ENCODE data around the gene ST3GAL3. TPM values are rescaled to one million over a fixed set of nuclear protein-coding genes. Genes with fewer than 3 reads are reported as not detected.

Gene ST3GAL3
- total RNA-seq, 1 donor from 2014 or later = 14.9 TPM

GRCh38 chr1:43861988-43862735 is 154.8 kb downstream of the ST3GAL3 start:
- peaks cover 6% of the 10 kb centered on the region for H3K4me1 Mint-ChIP-seq (ENCODE audit: unreplicated experiment)
- DNase-seq (ENCODE audit: low spot score) = no peak
- no peaks in the 10 kb centered on the region for H3K36me3 Mint-ChIP-seq (ENCODE audit: low read depth, unreplicated experiment)
- peaks cover 4% of the 10 kb centered on the region for H3K27me3 Mint-ChIP-seq (ENCODE audit: unreplicated experiment)
- no peak overlapping the region for H3K27ac Mint-ChIP-seq (ENCODE audit: unreplicated experiment)
- H3K9me3 Mint-ChIP-seq (ENCODE audit: unreplicated experiment) = no peaks in the 10 kb centered on the region
- TF ChIP-seq CTCF (IDR thresholded peaks at IDR 0.05; ENCODE audit: unreplicated experiment) = no peak
- H3K4me3 Mint-ChIP-seq (ENCODE audit: unreplicated experiment) = no peak overlapping the region

GRCh38 chr1:43864111-43865045 is 157.0 kb downstream of the ST3GAL3 start:
- no peak for TF ChIP-seq CTCF (IDR thresholded peaks at IDR 0.05; ENCODE audit: unreplicated experiment)
- H3K27ac Mint-ChIP-seq (ENCODE audit: unreplicated experiment) = no peak overlapping the region
- H3K4me1 Mint-ChIP-seq (ENCODE audit: unreplicated experiment) = no peaks in the 10 kb centered on the region
- no peaks in the 10 kb centered on the region for H3K36me3 Mint-ChIP-seq (ENCODE audit: low read depth, unreplicated experiment)
- DNase-seq (ENCODE audit: low spot score) = no peak
- H3K9me3 Mint-ChIP-seq (ENCODE audit: unreplicated experiment) = no peaks in the 10 kb centered on the region
- H3K27me3 Mint-ChIP-seq (ENCODE audit: unreplicated experiment) = peaks cover 2% of the 10 kb centered on the region
- no peak overlapping the region for H3K4me3 Mint-ChIP-seq (ENCODE audit: unreplicated experiment)

- no peak for TF ChIP-seq CTCF (IDR thresholded peaks at IDR 0.05; ENCODE audit: unreplicated experiment)
- no peak overlapping the region for H3K27ac Mint-ChIP-seq (ENCODE audit: unreplicated experiment)
- H3K27me3 Mint-ChIP-seq (ENCODE audit: unreplicated experiment) = peaks cover 2% of the 10 kb centered on the region
- H3K9me3 Mint-ChIP-seq (ENCODE audit: unreplicated experiment) = no peaks in the 10 kb centered on the region
- no peak overlapping the region for H3K4me3 Mint-ChIP-seq (ENCODE audit: unreplicated experiment)
- H3K36me3 Mint-ChIP-seq (ENCODE audit: low read depth, unreplicated experiment) = no peaks in the 10 kb centered on the region
- no peak for DNase-seq (ENCODE audit: low spot score)
- no peaks in the 10 kb centered on the region for H3K4me1 Mint-ChIP-seq (ENCODE audit: unreplicated experiment)
These were observed 158.9 kb downstream of the ST3GAL3 start for GRCh38 chr1:43866201-43866600.

GRCh38 chr1:43867976-43868740 is 160.8 kb downstream of the ST3GAL3 start:
- Mint-ChIP-seq H3K27ac (ENCODE audit: unreplicated experiment) (no peak overlapping the region), H3K4me3 (ENCODE audit: unreplicated experiment) (no peak overlapping the region), H3K27me3 (ENCODE audit: unreplicated experiment) (peaks cover 2% of the 10 kb centered on the region)

More at GRCh38 chr1:43867976-43868740, 160.8 kb downstream of the ST3GAL3 start:
- H3K4me1 Mint-ChIP-seq (ENCODE audit: unreplicated experiment) = no peaks in the 10 kb centered on the region
- no peak for DNase-seq (ENCODE audit: low spot score)
- TF ChIP-seq CTCF (IDR thresholded peaks at IDR 0.05; ENCODE audit: unreplicated experiment) = no peak
- H3K36me3 Mint-ChIP-seq (ENCODE audit: low read depth, unreplicated experiment) = no peaks in the 10 kb centered on the region
- H3K9me3 Mint-ChIP-seq (ENCODE audit: unreplicated experiment) = no peaks in the 10 kb centered on the region

Measured in endothelial cell (in vitro differentiated cells).